CD4-positive, alpha-beta T cell treated with Interleukin-2 at 100 ng/mL for 4 hours (primary cell): ENCODE measurements around the gene CLDN4.
"Not testable (repeated sequence)": the region's sequence is repeated elsewhere in the genome, so short reads cannot be mapped to it uniquely, and the experiment has no call there.

Experiments
- DNase-seq: peaks from one replicate; pipeline ENCODE4 v3.0.0-alpha.2; 2020; ENCODE audit warnings: low spot score

Gene CLDN4

DNA sequence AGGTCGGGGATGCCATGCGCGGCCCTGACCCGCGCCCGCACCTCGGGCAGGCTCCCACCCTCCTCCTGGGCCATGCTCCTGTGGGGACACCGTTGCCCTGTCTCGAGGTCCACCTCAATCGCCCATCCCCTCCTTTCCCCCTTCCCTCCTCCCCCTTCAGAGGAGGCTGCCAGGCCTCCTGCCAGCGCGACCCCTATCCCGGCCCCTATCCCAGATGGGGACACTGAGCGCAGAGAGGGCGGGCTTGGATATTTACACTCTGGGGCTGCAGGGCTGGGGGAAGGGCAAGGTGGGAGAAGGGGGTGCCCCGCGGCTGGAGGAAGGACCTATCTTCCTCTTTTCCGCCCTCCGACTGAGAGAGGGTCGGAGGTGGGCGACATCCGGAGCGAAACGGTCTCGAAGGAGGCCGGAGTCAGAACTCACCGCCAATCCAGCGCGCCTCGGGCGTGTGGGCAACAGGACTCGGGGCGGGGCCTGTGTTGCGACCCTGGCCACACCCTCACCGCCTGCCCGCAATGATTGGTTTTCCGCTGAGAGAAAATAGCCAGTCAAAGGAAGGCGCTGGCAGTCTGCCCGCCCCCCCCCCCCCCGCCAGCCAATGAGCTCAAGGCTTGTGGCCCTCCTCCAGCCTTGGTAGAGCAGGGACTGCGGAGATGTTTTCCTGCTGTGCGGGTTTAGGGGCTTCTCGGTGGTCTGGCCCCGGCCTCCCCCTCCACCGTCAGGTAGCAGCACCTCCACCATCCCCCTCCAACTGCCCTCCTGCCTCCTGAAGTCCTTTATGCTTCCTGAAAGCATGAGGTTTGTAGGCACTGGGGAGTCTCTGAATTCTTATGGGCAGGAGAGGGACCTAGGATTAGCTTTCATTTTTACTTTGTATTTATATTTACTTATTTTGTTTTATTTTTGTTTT lies 11.5 kb downstream of the CLDN4 start, which contains the start of gene METTL27:
METTL27 (minus strand) TSS at position 450 of the 910 bp plus-strand sequence; CDS start at position 74, 376 bp downstream.
- DNase-seq: peak; percentile 91

DNA sequence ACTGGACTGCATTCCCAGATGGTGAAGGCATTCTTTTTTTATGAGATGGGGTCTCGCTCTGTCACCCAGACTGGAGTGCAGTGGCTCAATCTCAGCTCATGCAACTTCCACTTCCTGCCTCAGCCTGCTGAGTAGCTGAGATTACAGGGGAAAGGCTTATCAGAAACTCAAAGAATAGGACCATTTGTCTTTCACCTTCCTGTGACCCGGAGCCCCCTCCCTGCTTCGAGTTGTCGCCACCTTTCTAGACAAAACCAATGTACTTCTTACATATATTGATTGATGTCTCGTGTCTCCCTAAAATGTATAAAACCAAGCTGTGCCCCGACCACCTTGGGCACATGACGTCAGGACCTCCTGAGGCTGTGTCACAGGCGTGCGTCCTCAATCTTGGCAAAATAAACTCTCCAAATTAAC lies 13.3 kb downstream of the CLDN4 start:
- DNase-seq: no peak

GRCh38 chr7:73844848-73845460 lies 14.2 kb downstream of the CLDN4 start:
- no peak for DNase-seq

DNA sequence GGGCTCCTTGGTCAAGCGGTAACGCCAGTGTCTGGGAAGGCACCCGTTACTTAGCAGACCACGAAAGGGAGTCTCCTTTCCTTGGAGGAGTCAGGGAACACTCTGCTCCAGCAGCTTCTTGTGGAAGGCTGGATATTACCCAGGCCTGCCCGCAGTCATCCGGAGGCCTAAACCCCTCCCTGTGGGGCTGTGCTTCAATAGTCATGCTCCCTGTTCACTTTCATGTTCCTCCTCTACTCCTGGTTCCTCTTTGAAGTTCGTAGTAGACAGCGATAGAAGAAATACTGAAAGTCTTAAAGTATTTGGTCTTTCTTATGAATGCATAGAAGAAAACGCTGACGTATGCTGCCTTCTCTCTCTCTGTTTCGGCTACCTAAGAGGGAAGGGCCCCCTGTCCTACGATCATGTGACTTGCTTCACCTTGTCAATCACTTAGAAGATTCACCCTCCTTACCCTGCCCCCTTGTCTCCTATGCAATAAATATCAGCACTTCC lies 15.0 kb downstream of the CLDN4 start:
- DNase-seq: not testable (repeated sequence)

DNA sequence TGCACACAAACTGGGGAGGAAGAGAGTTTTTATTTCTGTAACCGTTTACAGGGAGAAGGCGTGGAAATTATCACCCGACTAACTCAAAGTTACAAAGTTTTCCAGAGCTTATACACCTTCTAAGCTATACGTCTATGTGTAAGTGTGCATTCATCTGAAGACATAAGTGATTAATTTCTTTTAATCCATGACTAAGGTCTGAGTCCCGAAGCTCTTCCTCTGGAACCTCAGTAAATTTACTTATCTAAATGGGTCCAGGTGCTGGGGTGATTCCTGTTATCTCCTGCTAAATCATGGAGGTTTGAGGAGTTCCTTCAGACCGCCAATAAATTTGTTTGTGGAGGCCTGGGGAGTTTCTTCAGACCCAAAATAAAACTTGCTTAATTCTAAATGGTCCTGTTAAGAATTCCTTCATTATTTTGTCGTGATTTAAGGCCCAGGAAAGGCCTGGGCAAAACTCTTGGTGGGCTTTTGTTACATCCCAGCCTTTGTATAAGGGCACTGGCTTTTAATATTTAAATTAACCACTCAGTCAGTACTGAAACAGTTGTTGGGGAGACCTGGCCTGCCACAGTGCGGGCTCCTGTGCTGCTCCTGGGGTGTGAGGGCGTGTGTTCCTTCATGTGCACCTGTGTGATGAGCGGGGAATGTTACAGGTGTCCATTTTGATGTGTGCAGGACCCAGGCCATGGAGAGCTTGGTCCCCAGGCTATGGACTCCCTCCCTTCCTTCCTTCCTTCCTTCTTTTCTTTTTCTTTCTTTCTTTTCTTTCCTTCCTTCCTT lies 17.3 kb downstream of the CLDN4 start:
- DNase-seq: no peak

- DNase-seq: no peak
Observed at GRCh38 chr7:73850781-73851207, 20.0 kb downstream of the CLDN4 start.

DNA sequence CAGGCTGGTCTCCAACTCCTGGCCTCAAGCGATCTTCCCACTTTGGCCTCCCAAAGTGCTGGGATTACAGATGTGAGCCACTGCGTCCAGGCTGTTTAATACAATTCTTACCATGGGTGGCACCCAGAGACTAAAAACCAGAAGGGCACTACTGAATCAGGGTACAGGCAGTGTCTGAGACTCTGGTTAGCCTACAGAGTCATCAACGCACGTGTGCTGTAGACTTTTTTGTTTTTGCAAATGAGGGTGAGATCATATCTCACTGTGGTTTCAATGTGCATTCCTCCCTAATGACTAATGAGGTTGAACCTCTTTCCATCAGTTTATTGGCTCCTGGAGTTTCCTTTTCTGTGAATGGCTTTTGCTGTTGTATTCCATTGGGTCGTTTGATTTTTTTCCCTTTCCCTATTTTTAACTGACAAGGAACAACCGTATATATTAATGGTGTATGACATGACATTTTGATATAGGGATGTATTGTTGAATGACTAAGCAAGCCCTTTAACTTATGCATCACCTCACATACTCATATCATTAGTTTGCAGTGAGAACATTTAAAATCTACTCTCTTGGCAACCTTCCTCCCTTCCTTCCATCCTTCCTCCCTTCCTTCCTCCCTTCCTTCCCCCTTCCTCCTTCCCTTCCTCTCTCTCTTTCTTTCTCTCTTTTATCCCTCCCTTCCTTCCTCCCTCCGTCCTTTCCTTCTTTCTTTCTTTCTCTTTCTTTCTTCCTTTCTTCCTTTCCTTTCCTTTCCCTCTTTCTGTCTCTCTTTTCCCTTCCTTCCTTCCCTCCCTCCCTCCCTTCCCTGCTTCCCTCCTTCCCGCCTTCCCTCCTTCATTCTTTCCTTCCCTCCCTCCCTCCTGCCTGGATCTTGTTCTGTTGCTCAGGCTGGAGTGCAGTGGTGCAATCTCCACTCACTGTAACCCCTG lies 20.9 kb downstream of the CLDN4 start:
- DNase-seq: peak; percentile 47

- DNase-seq: no peak
Observed at GRCh38 chr7:73852500-73852899, 21.7 kb downstream of the CLDN4 start.

DNA sequence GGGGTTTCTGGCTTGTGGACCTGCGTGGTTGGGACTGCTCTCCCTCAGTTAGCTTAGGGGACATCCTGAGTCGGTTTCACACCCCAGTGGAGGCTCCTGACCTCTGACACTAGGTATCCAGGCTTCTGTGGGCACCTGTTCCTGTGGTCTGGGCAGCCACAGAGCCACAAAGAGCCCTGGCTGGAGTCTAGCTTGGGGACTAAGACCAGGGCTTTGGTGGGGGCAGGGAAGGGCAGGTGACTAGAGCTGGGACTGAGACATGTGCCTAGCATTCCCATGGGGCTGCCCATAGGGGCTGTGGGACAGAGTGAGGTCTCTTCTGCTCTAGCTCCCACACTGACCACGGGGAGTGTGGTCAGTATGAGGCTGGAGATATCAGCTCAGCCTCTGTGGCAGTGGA lies 26.1 kb downstream of the CLDN4 start:
- DNase-seq: no peak

GRCh38 chr7:73858807-73859206 lies 28.0 kb downstream of the CLDN4 start:
- DNase-seq: no peak

DNA sequence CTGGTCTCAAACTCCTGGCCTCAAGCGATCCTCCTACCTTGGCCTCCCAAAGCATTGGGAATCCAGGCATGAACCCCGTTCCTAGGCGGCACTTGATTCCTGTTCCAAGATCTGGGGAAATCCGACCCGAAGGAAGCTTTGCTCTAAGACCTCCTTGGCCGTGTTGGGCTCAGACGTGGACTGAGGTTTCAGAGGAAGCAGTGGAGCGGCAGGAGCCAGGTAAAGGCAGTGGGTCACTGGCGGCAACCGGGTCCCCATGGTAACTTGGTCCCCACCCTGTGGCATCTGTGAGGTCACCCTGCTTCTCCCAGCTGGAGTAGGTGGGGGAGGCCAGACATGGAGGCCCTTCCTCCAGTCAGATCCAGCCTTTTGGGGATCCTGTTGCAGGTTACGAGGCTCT lies 30.1 kb downstream of the CLDN4 start, which contains the start of gene TMEM270:
TMEM270 (plus strand) TSS at position 301 of the 400 bp plus-strand sequence; CDS start at position 337, 36 bp downstream.
- no peak for DNase-seq

DNA sequence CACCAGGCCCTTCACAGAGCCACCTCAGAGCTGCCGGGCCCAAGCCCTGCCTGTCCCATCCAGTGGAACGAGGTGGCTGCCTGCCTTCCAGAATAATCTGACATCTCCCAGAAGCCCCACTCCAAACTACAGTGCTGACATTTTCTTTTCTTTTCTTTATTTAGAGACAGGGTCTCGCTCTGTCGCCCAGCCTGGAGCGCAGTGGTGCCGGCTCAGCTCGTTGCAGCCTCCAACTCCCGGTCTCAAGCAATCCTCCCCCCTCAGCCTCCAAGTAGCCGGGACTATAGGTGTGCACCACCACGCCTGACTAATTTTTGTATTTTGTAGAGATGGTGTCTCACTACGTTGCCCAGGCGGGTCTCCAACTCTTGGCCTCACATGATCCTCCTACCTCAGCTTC lies 30.5 kb downstream of the CLDN4 start:
- no peak for DNase-seq

GRCh38 chr7:73864981-73865711 lies 34.4 kb downstream of the CLDN4 start:
- no peak for DNase-seq

DNA sequence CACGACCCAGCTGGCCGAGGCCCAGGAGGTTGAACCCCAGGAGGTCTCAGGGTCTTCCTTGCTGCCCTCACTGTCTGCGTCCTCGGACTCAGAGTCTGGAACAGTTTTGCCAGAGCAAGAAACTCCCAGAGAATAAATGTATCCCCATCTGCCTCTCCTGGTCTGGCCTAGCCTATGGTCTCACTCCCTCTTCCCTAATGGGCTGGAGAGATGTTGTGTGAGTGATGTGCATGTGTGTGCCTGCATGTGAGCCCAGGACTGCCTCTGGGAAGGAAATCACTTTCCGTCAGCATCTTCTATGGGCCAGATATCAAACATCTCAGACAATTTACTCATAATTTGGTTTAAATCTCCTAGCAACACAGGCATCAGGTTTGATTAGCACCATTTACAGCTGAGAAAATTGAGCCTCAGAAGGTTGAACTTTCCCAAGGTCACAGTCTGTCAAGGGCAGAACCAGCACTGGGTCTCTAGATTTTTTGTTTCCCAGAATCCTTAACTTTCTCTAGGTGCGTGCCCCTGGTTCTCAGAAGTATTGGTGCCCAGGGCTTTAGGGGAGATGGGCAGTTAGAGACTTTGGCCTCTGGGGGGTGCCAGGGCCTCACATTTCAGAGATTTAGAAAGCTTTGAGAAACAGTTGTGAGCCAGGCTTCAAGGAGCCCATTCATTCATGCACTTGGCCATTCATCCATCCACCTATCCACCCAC lies 35.1 kb downstream of the CLDN4 start:
- no peak for DNase-seq

- DNase-seq: no peak
Observed at GRCh38 chr7:73866446-73866767, 35.6 kb downstream of the CLDN4 start.

DNA sequence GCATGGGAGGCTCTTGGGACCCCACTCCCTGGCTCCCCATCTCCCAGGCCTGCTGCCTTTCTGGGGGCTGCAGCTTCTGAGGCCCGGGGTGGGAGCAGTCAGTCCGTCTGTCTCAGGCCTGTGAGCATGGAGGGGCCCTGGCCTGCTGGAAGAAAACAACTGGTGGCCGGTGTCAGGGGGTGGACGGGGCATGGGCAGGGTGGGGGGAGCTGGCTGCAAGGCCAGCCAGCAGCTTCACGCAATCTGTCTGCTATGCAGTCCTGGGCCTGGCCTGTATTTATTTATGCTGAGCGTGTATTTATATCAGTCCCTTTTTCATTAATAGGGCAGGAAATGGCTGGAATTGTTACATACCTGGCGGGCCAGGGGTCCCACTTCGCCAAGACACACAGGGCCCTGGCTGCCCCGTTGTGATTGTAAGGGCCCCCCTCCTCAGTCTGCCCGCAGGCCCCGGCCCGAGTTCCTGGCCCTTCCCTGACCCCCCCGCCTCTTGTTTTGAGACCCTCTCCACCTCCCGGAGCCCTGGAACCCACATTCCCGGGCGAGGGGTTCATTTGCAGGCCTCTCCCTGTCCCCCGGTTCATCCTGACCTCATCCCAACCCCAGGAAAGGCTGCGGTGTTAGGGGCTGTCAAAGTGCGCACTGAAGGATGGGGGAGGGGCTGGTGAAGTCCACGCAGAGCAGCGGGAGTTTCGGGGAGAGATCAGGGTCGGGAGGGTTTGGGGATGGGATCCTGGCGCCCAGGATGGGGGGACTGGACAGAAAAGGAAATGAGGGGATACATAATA lies 38.4 kb downstream of the CLDN4 start:
- no peak for DNase-seq

GRCh38 chr7:73870041-73870492 lies 39.3 kb downstream of the CLDN4 start:
- DNase-seq: no peak

GRCh38 chr7:73871163-73872011 lies 40.6 kb downstream of the CLDN4 start:
- DNase-seq: no peak
